Heart right ventricle (tissue), 16 donors: ENCODE measurements around the gene SNX33. TPM values are rescaled to one million over a fixed set of nuclear protein-coding genes. Genes with fewer than 3 reads are reported as not detected.

ENCODE experiments used
- ATAC-seq, 8 donors: fragments of 200-7000 bp; cut with Tn5 transposase; one replicate each; pipeline ENCODE4 v1.9.1; 2020; ENCODE audit warnings: mild to moderate bottlenecking in 8 of 8, moderate library complexity in 8 of 8, moderate number of reproducible peaks in 1 of 8
- DNase-seq, 2 donors: peaks; one replicate each; pipeline ENCODE4 v3.0.0-alpha.2; 2020
- H3K27ac ChIP-seq, 10 donors: fragments of 200-600 bp; sonication (generic) in 2 of 10; one replicate each; pipeline versions ENCODE4 v1.5.0 to v1.8.0; 2020 to 2022; ENCODE audit warnings: mild to moderate bottlenecking in 3 of 10
- H3K27me3 ChIP-seq, 7 donors: fragments of 200-600 bp; one replicate each; pipeline ENCODE4 v1.8.0; 2021 to 2022; ENCODE audit warnings: mild to moderate bottlenecking in 2 of 7
- H3K36me3 ChIP-seq, 9 donors: fragments of 200-600 bp; sonication (generic) in 1 of 9; one replicate each; pipeline versions ENCODE4 v1.5.0 to v1.8.0; 2020 to 2022; ENCODE audit warnings: mild to moderate bottlenecking in 2 of 9
- H3K4me1 ChIP-seq, 9 donors: fragments of 200-600 bp; sonication (generic) in 1 of 9; one replicate each; pipeline versions ENCODE4 v1.5.0 to v1.8.0; 2020 to 2022; ENCODE audit warnings: mild to moderate bottlenecking in 4 of 9
- H3K4me3 ChIP-seq, 10 donors: fragments of 200-600 bp; sonication (generic) in 2 of 10; one replicate each; pipeline versions ENCODE4 v1.5.0 to v1.8.0; 2020 to 2022; ENCODE audit warnings: mild to moderate bottlenecking in 7 of 10, moderate library complexity in 2 of 10
- H3K9me3 ChIP-seq, 11 donors: fragments of 200-600 bp in 10 of 11; sonication (generic) in 2 of 11; one replicate each; pipeline versions ENCODE4 v1.5.0 to v1.8.0; 2013 to 2022; ENCODE audit warnings: mild to moderate bottlenecking in 2 of 11, control low read depth in 1 of 11, moderate library complexity in 1 of 11
- WGBS, 2 donors: extraction: QIAGEN DNeasy Blood & Tissue Kit; methylation state at CpG; one replicate each; pipeline ENCODE4 v1.1.7; 2013; ENCODE audit warnings: inconsistent platforms in 1 of 2; 5-methylcytosine and 5-hydroxymethylcytosine counted together
- intact Hi-C, 10 donors: fragments of 100-400 bp; cut with DNase I; formaldehyde crosslinking; loops; one replicate each; pipeline versions ENCODE4 v1.11.1 to v1.14.2; 2022
- polyA plus RNA-seq, 2 donors: library from polyadenylated mRNA; stranded (reverse); fragments of 200-250 nt; gene quantifications; one replicate each; pipeline ENCODE4 v1.2.3, GENCODE V29; 2013
- total RNA-seq, 10 donors: library from RNA; stranded (reverse); fragmentation: NEBNext Ultra II Directional in 3 of 10; extraction: Animal tissue kit (Norgen Biotek cat#: 25700) in 3 of 10; gene quantifications; one replicate each; pipeline versions ENCODE4 v1.2.1 to v1.2.4, GENCODE V29; 2021 to 2023
- TF ChIP-seq, protein P1 (sequence below), 9 donors: fragments of 200-600 bp; sonication (generic) in 2 of 9; IDR thresholded peaks; one replicate each; pipeline versions ENCODE4 v1.5.0 to v1.8.0; 2021 to 2022; ENCODE audit warnings: antibody characterized with exemption in 9 of 9, mild to moderate bottlenecking in 5 of 9, moderate library complexity in 1 of 9
- donor health status: Arrhythmogenic right ventricular cardiomyopathy.
- donor health status: ischemic (EF 13 %, LVEDD 7.1; RV severe dilation, severe dysfunction).
- donor health status: healthy with polysubstance abuse.
- donor health status: DM: no; HTN: yes; CAD: no.
- donor health status: DM: no; HTN: no; CAD: no.
- donor health status: ischemic (EF 25% LVEDD 6.9; RV normal size, moderate dysfunction).
- donor health status: ischemic (EF 25% LVEDD 5.7; RV mildly dilated, moderate dysfunction).
- donor health status: healthy.
- donor health status: DM: yes; HTN: yes; CAD: no.
- donor health status: Ischemic cardiomyopathy.
- donor health status: ischemic (EF 35%, LVEDD 5.7; RV mildly dilated, moderate dysfunction).
- donor health status: nonischemic (EF 11% LVEDD 7.7; RV severe dilation, severe dysfunction).
- donor health status: DM: yes; HTN: yes; CAD: no.
- donor health status: PGD.
- donor health status: ischemic (EF 29% LVEDD 5.4; RV normal size, mild dysfunction).
- donor health status: nonischemic (EF 23%, LVEDD 6.1; RV moderate dilation, normal function).

SNX33 gene
- total and polyA plus RNA-seq, 12 donors: 7.4 to 14.8 (median 9.7) TPM

DNA sequence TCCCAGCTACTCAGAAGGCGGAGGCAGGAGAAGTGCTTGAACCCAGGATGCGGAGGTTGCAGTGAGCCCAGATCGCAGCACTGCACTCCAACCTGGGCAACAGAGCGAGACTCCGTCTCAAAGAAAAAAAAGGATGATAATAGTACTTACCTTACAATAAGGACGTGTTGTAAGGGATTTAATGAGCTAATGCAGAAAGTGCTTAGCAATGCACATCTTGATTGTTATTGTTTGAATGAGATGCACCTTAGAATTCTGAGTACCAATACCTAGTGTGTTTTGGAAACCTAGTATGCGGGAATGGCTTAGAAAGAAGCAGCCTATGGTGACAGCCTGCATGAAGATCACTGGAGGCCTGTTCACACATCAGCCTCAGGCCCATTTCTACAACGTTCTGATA lies 41.7 kb upstream of the SNX33 start:
- H3K27ac ChIP-seq: peak overlapping the region in 1 of 10 donors; percentile 42
- H3K9me3 ChIP-seq: no peaks in the 10 kb centered on the region
- DNase-seq (no peak), ATAC-seq (no peak)
- 91 to 94% methylated on average over 8 of the region's 8 CpGs for WGBS, 2 donors
- intact Hi-C loops: loop anchor here in 2 of 10 donors (10.0 kb wide), 2 partner anchors 91 to 141 kb away; no protein-coding TSS in a partner anchor
- peaks cover 0 to 98% (median 48%) of the 10 kb centered on the region in 9 donors for H3K36me3 ChIP-seq
- no peaks in the 10 kb centered on the region for H3K27me3 ChIP-seq
- no peak overlapping the region for H3K4me3 ChIP-seq
- TF ChIP-seq, protein P1, sequence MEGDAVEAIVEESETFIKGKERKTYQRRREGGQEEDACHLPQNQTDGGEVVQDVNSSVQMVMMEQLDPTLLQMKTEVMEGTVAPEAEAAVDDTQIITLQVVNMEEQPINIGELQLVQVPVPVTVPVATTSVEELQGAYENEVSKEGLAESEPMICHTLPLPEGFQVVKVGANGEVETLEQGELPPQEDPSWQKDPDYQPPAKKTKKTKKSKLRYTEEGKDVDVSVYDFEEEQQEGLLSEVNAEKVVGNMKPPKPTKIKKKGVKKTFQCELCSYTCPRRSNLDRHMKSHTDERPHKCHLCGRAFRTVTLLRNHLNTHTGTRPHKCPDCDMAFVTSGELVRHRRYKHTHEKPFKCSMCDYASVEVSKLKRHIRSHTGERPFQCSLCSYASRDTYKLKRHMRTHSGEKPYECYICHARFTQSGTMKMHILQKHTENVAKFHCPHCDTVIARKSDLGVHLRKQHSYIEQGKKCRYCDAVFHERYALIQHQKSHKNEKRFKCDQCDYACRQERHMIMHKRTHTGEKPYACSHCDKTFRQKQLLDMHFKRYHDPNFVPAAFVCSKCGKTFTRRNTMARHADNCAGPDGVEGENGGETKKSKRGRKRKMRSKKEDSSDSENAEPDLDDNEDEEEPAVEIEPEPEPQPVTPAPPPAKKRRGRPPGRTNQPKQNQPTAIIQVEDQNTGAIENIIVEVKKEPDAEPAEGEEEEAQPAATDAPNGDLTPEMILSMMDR (IDR thresholded peaks at IDR 0.05): no peak
- H3K4me1 ChIP-seq: peaks cover 0 to 16% (median 0%) of the 10 kb centered on the region in 9 donors

- no peaks in the 10 kb centered on the region for H3K27me3 ChIP-seq
- WGBS, 2 donors: 86 to 90% methylated on average over 6 of the region's 6 CpGs
- TF ChIP-seq, protein P1 (IDR thresholded peaks at IDR 0.05): no peak
- intact Hi-C loops: loop anchor here in 2 of 10 donors (10.0 kb wide), 2 partner anchors 92 to 142 kb away; no protein-coding TSS in a partner anchor
- H3K4me3 ChIP-seq: no peak overlapping the region
- ATAC-seq: no peak
- H3K4me1 ChIP-seq: peaks cover 0 to 16% (median 0%) of the 10 kb centered on the region in 9 donors
- DNase-seq: no peak
- H3K9me3 ChIP-seq: no peaks in the 10 kb centered on the region
- peaks cover 0 to 98% (median 48%) of the 10 kb centered on the region in 9 donors for H3K36me3 ChIP-seq
- H3K27ac ChIP-seq: peak overlapping the region in 1 of 10 donors; percentile 42
These were observed 40.7 kb upstream of the SNX33 start for GRCh38 chr15:75606711-75607699.

- DNase-seq (no peak), ATAC-seq (no peak)
- Histone ChIP-seq H3K27me3 (no peaks in the 10 kb centered on the region), H3K9me3 (no peaks in the 10 kb centered on the region), H3K36me3 (peaks cover 0 to 88% (median 55%) of the 10 kb centered on the region in 9 donors), H3K4me1 (peaks cover 0 to 26% (median 21%) of the 10 kb centered on the region in 9 donors), H3K4me3 (no peak overlapping the region), H3K27ac (no peak overlapping the region)
- intact Hi-C loops: loop anchor here in 1 of 10 donors (10.0 kb wide), 1 partner anchor 92 kb away; no protein-coding TSS in a partner anchor
- TF ChIP-seq, protein P1 (IDR thresholded peaks at IDR 0.05): no peak
These were observed 30.9 kb upstream of the SNX33 start for GRCh38 chr15:75616766-75617165.

DNA sequence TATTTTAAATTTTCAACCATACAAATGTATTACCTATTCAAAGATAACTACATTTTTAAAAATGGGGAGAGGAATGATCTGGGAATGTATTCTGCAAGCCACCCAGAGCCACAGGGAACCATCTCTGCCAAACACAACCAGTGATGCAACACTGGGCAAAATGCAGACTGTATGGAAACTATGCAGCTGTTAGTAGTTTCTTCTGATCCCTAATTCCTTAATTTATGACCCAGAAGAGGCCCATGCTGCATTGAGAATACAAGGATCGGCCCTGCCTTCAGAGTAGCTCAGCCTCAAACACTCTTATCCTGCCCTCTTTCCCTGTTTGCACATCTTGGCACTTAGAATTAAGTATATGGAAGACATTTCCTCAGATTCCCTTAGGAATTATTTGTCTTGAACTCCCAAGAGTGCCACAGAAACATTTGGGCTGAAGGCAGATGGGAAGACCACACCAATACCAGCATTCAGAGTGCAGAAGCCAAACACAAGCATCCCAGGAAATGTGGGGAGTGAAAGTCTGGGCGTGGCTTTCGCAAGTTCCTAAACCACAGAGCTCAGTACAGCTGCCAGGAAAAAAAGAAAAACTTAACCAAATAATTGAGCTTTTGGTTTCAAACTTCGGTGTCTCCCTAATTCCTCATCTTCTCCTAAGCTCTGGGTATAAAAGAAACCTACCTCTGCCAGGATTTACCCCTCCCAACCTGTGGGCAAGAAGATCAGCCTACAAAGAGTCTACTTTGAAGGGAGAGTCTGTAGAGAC lies 27.5 kb upstream of the SNX33 start:
- ATAC-seq (peak; percentile 35 to 72 (median 63)), DNase-seq (peak in 1 of 2 donors; percentile 50)
- intact Hi-C loops: loop anchor here in 6 of 10 donors (5.0 to 10.0 kb wide), 6 partner anchors 43 to 255 kb away; partner anchors contain the start of genes MAN2C1 (in 2 of the 6), PTPN9 (in 2 of the 6) and SIN3A (in 1 of the 6)
- H3K36me3 ChIP-seq: peaks cover 0 to 53% (median 29%) of the 10 kb centered on the region in 9 donors
- H3K4me3 ChIP-seq: peak overlapping the region in 6 of 10 donors; percentile 19 to 39 (median 24)
- 35 to 48% methylated on average over 4 of the region's 4 CpGs for WGBS, 2 donors
- H3K27ac ChIP-seq: peak overlapping the region; percentile 55 to 86 (median 78)
- TF ChIP-seq, protein P1 (IDR thresholded peaks at IDR 0.05): no peak
- H3K4me1 ChIP-seq: peaks cover 0 to 36% (median 24%) of the 10 kb centered on the region in 9 donors
- no peaks in the 10 kb centered on the region for H3K27me3 ChIP-seq
- H3K9me3 ChIP-seq: no peaks in the 10 kb centered on the region
